ENCODE results near the gene OR2T3.
"Not testable (repeated sequence)": the region's sequence is repeated elsewhere in the genome, so short reads cannot be mapped to it uniquely, and the experiment has no call there.

DNA sequence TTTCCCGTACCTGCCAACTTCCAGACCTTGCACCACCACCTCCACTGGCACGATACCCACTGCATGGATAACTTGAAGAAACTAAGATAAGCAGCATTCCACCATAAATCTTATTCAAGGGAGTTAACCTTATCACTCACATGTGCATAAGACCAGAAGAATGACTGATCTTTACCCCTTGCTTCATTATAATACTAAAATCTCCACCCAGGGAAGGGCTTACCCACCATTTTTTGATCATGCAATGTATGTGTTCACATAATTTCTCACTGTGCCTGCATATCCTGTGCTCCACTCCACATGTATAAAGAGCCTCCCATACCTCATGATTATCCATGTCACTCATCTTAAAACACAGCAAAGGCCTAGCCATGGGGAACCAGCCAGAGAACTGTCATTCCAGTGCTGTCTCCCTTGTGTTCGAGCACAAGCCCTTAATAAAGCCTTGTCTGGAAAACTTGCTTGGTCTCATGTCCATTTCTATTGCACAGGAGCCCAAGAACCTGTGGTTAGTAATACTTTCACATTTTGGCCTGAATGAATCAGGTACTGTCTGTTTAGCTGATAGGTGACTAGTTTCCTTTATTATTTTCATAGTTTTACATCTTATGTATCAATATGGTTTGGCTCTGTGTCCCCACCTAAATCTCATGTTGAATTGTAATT, 45.5 kb upstream of the OR2T3 start:
- TF ChIP-seq, protein P1, sequence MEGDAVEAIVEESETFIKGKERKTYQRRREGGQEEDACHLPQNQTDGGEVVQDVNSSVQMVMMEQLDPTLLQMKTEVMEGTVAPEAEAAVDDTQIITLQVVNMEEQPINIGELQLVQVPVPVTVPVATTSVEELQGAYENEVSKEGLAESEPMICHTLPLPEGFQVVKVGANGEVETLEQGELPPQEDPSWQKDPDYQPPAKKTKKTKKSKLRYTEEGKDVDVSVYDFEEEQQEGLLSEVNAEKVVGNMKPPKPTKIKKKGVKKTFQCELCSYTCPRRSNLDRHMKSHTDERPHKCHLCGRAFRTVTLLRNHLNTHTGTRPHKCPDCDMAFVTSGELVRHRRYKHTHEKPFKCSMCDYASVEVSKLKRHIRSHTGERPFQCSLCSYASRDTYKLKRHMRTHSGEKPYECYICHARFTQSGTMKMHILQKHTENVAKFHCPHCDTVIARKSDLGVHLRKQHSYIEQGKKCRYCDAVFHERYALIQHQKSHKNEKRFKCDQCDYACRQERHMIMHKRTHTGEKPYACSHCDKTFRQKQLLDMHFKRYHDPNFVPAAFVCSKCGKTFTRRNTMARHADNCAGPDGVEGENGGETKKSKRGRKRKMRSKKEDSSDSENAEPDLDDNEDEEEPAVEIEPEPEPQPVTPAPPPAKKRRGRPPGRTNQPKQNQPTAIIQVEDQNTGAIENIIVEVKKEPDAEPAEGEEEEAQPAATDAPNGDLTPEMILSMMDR (IDR thresholded peaks at IDR 0.05), result not testable (repeated sequence)
- TF ChIP-seq POLR2A, POLR2AphosphoS5 (IDR thresholded peaks at IDR 0.05): not testable (repeated sequence)
